Stimulated activated CD4-positive, alpha-beta T cell treated with anti-CD3 and anti-CD28 coated beads, Interleukin-2, amount 100 ng/mL, for 4 hours (primary cell): ENCODE data around the gene PELI1.
"Not testable (repeated sequence)": the region's sequence is repeated elsewhere in the genome, so short reads cannot be mapped to it uniquely, and the experiment has no call there.

Experiments used
- DNase-seq: peaks from one replicate; pipeline ENCODE4 v3.0.0-alpha.2; 2020; ENCODE audit warnings: low read depth

PELI1 gene

DNA sequence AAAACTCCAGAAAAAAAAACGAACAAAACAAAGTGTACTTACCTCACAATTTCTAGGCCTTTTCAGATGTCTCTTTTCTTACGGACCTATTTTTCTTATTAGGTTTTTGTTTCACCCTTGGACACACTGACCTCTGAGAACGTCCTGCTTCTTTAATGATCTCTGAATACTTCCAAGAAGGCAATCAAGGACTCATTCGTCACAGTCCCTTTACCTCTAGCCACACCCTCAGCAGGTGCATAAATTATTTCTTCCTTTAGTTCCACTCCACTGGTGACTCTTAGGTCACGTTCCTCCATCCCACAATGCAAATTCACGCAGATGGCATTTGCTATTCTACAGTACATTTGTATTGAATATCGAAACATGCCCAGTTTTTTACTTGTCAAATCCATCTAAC is 21.9 kb downstream of the PELI1 start:
- DNase-seq, result no peak

DNA sequence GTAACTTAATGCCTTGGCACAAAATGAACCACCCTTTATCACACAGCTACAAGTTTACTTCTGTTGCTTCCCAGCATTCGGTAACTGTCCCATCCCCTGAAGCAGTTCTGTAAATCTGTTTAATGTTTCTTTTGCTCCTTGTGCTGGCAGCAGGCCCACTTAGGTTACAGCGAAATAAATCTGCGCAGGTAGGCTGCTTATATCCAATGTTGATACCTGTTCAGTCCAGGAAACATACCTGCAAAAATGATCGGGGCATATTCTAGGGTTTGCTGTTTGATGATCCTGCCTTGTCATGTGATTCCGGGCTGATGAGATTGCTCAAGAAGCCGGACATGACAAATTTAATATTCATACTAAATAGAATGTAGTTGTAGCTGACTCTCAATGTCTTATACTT is 23.3 kb downstream of the PELI1 start:
- no peak for DNase-seq

GRCh38 chr2:64120008-64120407 is 24.2 kb downstream of the PELI1 start:
- DNase-seq, result no peak

- DNase-seq, result no peak
Observed at GRCh38 chr2:64119369-64119768, 24.9 kb downstream of the PELI1 start.

GRCh38 chr2:64115808-64116598 is 28.2 kb downstream of the PELI1 start:
- DNase-seq, result no peak

DNA sequence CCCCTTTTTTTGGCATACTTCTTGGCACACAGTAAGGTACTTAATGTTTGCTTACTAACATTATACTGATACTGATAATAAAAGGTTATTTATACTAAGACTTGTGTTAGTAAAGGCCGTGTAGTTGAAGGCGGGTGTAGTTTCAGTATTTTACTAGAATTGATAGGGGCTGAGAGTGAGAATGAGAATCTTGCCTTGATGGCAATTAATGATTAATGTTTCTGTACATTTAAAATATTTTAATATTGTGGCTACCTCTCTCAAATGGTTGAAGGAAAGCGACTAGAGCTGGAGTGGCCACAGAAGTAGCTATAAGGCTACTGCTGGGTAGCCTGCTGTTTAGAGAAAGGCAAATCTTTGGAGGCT is 29.3 kb downstream of the PELI1 start:
- no peak for DNase-seq

DNA sequence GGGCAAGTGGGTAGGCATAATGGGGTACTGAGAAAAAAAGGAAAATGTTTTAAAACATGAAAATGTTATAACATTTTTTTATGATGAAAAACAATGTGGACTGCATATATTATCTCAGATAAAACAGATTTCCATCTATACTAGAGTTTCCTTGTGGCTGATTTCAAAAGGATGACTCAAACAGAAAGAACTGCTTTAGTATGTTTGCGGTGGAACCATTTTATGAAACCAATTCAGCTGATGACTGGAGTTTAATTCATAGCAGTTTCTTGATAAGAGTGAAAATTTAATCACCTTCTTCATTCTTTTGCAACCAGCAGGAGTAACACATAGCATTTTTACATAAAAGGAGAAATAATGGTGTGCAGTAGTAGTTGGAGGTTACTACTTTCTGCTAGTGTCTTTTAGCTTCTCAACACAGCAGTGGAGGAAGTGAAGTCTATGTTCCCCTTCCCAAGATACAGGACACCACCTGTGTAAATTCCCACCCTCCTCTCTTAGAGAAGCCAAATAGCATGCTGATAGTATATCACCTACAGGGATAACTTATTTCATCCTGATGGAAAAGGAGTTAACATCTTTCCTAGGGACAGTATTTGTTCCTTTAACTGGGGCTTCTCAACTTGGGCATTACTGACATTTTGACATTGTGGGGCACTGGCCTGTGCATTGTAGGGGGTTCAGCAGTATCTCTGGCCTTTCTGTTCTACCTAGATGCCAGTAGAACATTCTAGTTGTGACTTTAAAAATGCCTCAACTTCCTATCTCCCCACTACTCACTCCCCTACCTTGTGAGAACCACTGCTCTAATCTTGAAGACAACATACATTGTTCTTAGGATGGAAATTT is 29.9 kb downstream of the PELI1 start:
- DNase-seq, result no peak

DNA sequence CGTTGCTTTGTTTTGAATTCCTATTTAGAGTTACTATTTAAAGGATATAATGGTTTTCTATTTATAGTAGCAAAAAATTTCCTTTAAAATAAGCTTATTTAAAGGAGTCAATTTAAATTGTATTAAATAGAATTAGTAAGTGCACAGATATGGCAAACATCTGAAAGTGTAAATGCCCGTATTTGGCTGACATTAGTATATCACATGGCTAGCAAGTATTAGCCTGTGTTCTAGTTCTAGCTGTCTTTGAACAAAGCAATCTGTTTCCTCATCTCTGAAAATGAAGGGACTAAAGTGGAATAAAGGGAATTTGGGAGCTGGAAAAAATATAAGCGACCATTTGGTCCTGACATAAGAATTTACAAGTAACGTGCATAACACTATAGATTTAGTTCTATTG is 32.2 kb downstream of the PELI1 start:
- DNase-seq, result no peak

GRCh38 chr2:64111426-64111825 is 32.8 kb downstream of the PELI1 start:
- DNase-seq, result no peak

GRCh38 chr2:64108666-64109241 is 35.5 kb downstream of the PELI1 start:
- no peak for DNase-seq

DNA sequence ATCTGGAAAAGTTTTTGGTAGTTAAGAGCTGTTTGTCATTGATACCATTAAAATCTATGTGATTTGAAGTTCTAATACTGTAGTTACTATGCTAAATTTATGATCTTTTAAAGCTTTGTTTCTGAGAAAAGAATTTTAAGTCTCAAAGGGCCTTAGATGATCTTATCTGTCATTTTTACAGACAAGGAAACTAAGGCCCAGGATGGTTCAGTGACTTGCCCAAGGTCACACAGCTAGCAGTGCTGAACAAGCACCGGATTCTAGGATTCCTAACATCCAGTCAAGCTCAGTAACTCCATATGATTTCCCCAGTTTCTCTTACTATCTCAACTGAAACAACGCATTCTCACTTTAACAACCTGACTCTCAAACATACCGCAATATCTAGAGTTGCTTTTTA is 37.7 kb downstream of the PELI1 start:
- no peak for DNase-seq

GRCh38 chr2:64105670-64106461 is 38.4 kb downstream of the PELI1 start:
- no peak for DNase-seq

DNA sequence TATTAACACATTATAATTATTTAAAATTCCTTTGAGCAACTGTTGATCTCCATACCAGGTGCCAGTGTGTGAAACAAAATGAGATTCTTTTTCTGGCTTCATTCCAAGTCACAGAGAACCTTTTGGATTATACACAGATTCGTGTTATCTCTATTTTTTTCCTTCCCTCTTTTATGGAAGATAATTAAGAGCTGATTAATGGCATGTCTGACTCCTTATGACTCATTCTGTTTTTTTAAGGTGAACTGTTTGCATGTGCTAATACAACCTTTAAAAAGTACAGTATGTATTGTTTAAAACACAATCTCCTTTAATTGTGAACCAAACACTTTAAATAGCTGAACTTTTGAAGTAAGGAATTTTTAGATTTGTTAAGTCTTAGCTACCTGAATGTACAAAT is 39.3 kb downstream of the PELI1 start:
- DNase-seq, result no peak

- not testable (repeated sequence) for DNase-seq
Observed at GRCh38 chr2:64102736-64103135, 41.5 kb downstream of the PELI1 start.

DNA sequence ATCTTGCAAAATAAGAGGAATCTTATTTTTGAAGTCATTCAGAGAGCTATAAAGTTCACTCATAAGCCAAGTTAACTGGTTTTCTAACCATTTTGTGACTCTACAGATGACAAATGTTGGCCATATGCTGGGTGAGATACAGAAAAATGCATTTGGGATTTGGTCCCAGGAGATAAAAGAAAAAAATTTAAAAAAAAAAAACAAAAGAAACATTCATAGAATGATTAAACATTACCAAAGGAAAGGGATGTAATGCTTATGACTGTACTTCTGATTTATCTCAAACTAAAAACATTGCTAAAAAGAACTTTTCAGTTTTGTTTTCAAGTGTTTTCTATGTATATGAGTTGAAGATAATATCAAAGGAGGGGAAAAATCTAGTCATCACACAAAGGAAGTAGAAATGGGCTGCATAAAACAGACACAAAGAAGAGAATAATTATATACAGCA is 43.1 kb downstream of the PELI1 start:
- no peak for DNase-seq

DNA sequence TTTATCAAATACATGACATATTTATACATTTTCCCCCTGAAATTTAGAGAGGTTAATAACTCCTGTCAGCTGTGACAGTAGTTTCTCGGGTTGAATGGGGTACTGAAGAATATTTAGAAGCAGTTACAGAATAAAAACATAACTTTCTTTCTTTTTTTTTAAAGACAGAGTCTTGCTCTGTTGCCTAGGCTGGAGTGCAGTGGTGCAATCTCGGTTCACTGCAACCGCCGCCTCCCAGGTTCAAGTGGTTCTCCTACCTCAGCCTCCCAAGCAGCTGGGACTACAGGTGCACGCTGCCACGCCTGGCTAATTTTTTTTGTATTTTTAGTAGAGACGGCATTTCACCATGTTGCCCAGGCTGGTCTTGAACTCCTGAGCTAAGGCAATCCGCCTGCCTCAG is 43.6 kb downstream of the PELI1 start:
- not testable (repeated sequence) for DNase-seq

DNA sequence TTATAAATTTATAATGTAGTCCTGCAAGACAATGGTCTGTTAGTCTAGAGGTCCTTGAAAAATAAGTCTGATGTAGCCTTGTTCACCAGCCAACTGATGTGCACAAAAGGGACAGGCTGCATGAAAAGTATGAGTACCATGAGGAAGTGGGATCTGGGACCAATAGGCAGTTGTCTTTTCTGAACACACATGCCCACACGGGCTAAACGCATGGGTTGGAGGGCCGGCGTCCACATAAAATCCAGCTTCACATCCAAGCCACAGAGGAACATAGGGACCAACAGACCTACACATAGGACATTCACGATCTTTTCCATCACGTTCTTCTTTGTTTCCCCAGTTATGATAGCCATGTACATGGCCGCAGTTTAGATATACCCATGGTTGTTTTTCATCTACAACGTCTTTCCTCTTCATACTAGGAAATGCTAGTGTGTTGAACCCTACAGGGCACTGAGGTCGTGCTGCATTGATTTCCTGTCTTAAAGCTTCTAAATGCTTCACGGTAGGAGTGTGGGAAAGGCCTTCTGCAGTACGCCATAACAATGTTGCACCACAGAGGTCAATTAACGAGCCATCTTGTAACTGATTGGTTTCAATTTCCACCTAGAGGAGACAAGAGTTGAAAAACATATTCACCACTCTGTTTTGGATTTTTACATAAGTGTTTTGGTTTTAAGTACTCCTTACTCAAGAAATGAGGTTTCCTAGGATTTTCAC is 49.4 kb downstream of the PELI1 start:
- no peak for DNase-seq

DNA sequence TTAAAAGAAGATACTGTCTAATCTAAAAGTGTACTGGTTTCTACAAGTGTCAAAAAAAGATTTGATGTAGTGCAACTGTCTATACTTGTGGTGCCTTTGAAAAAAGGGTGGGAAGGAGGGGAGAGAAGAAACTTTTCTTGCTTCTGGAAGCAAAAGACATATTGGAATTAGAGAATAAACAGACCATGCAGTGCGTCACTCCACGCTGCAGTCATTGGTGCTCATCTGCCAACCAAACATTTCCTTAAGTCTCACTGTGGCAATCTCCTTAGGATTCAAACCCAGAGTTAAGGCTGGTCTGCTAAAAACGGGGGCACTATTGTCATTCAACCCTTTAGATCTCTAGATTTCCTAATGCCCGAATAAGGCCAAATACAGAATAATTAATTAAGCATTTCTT is 50.9 kb downstream of the PELI1 start:
- no peak for DNase-seq

DNA sequence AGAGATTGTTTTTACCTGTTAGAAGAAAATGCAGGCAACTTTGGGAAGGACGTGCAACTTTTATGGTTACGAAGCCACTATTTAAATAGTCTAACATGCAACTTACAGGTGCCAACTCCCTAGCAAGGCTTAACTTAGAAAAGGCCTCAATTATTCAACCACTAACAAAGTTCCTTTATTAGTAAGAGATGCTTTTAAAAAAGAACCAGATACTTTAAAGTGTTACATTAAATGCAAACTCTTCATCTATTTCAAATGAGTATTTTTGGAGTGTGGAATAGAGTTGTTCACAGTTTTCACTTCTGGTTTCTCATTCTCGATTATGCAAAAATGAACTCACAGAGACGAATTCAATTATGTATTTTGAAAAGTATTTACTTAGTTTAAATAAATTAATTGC is 51.7 kb downstream of the PELI1 start:
- no peak for DNase-seq

GRCh38 chr2:64090264-64090663 is 54.0 kb downstream of the PELI1 start:
- DNase-seq, result no peak

- DNase-seq, result no peak
Observed at GRCh38 chr2:64086347-64087082, 57.7 kb downstream of the PELI1 start.
